Measurements from ENCODE around the gene NECTIN4. TPM values are rescaled to one million over a fixed set of nuclear protein-coding genes. Genes with fewer than 3 reads are reported as not detected.

NECTIN4 gene
- total and polyA plus RNA-seq, 2 experiments from 2014 or later: 5.9 to 8.5 TPM

GRCh38 chr1:161061419-161061818, 27.9 kb downstream of the NECTIN4 start:
- Histone ChIP-seq H3K36me3 (replicated peaks; ENCODE audit: insufficient read depth, low read depth) (no peaks in the 10 kb centered on the region), H3K4me3 (no peak overlapping the region), H3K4me2 (no peak overlapping the region), H3K79me2 (no peaks in the 10 kb centered on the region), H4K20me1 (ENCODE audit: insufficient read depth, poor library complexity, severe bottlenecking) (no peaks in the 10 kb centered on the region), H3K27me3 (peaks cover 9% of the 10 kb centered on the region), H3K9me3 (ENCODE audit: low read depth) (no peaks in the 10 kb centered on the region), H2AFZ (no peak overlapping the region), H3K4me1 (ENCODE audit: insufficient read depth) (no peaks in the 10 kb centered on the region), H3K27ac (no peak overlapping the region), H3K9me2 (replicated peaks; ENCODE audit: insufficient read depth) (no peaks in the 10 kb centered on the region)
- TF ChIP-seq EZH2phosphoT487 (IDR thresholded peaks at IDR 0.05; ENCODE audit: low read depth, severe bottlenecking, unreplicated experiment) (no peak), CTCF (IDR thresholded peaks at IDR 0.05; ENCODE audit: poor library complexity) (no peak), EZH2 (IDR thresholded peaks at IDR 0.05; ENCODE audit: borderline replicate concordance) (no peak)
- 96% methylated on average over 4 of the region's 4 CpGs for WGBS (ENCODE audit: low lambda C conversion rate, missing lambda C conversion rate)
- DNase-seq (ENCODE audit: low spot score): no peak

- DNase-seq (ENCODE audit: low spot score): no peak
- TF ChIP-seq EZH2phosphoT487 (IDR thresholded peaks at IDR 0.05; ENCODE audit: low read depth, severe bottlenecking, unreplicated experiment): no peak
- no peak for TF ChIP-seq EZH2 (IDR thresholded peaks at IDR 0.05; ENCODE audit: borderline replicate concordance)
- TF ChIP-seq CTCF (IDR thresholded peaks at IDR 0.05; ENCODE audit: poor library complexity): no peak
- 87% methylated on average over 6 of the region's 6 CpGs for WGBS (ENCODE audit: low lambda C conversion rate, missing lambda C conversion rate)
Measured at GRCh38 chr1:161059293-161059692, 30.1 kb downstream of the NECTIN4 start.

GRCh38 chr1:161054805-161055204, 34.6 kb downstream of the NECTIN4 start:
- no peak for DNase-seq (ENCODE audit: low spot score)
- 85% methylated on average over 7 of the region's 7 CpGs for WGBS (ENCODE audit: low lambda C conversion rate, missing lambda C conversion rate)
- H3K79me2 ChIP-seq: no peaks in the 10 kb centered on the region
- H2AFZ ChIP-seq: no peak overlapping the region
- no peak overlapping the region for H3K4me3 ChIP-seq
- H4K20me1 ChIP-seq (ENCODE audit: insufficient read depth, poor library complexity, severe bottlenecking): no peaks in the 10 kb centered on the region
- no peaks in the 10 kb centered on the region for H3K36me3 ChIP-seq (replicated peaks; ENCODE audit: insufficient read depth, low read depth)
- TF ChIP-seq EZH2 (IDR thresholded peaks at IDR 0.05; ENCODE audit: borderline replicate concordance): no peak
- TF ChIP-seq EZH2phosphoT487 (IDR thresholded peaks at IDR 0.05; ENCODE audit: low read depth, severe bottlenecking, unreplicated experiment): no peak
- TF ChIP-seq CTCF (IDR thresholded peaks at IDR 0.05; ENCODE audit: poor library complexity): no peak
- H3K9me2 ChIP-seq (replicated peaks; ENCODE audit: insufficient read depth): no peaks in the 10 kb centered on the region
- H3K27me3 ChIP-seq: no peaks in the 10 kb centered on the region
- H3K27ac ChIP-seq: no peak overlapping the region
- H3K9me3 ChIP-seq (ENCODE audit: low read depth): no peaks in the 10 kb centered on the region
- H3K4me1 ChIP-seq (ENCODE audit: insufficient read depth): no peaks in the 10 kb centered on the region
- H3K4me2 ChIP-seq: no peak overlapping the region

More at GRCh38 chr1:161059293-161059692, 30.1 kb downstream of the NECTIN4 start:
- no peaks in the 10 kb centered on the region for H3K36me3 ChIP-seq (replicated peaks; ENCODE audit: insufficient read depth, low read depth)
- no peak overlapping the region for H2AFZ ChIP-seq
- no peak overlapping the region for H3K4me3 ChIP-seq
- no peaks in the 10 kb centered on the region for H3K9me2 ChIP-seq (replicated peaks; ENCODE audit: insufficient read depth)
- H3K27me3 ChIP-seq: peaks cover 8% of the 10 kb centered on the region
- no peaks in the 10 kb centered on the region for H3K79me2 ChIP-seq
- H4K20me1 ChIP-seq (ENCODE audit: insufficient read depth, poor library complexity, severe bottlenecking): no peaks in the 10 kb centered on the region
- H3K4me1 ChIP-seq (ENCODE audit: insufficient read depth): no peaks in the 10 kb centered on the region
- no peak overlapping the region for H3K4me2 ChIP-seq
- no peak overlapping the region for H3K27ac ChIP-seq
- H3K9me3 ChIP-seq (ENCODE audit: low read depth): no peaks in the 10 kb centered on the region

GRCh38 chr1:161054232-161054631, 35.1 kb downstream of the NECTIN4 start:
- no peaks in the 10 kb centered on the region for H3K4me1 ChIP-seq (ENCODE audit: insufficient read depth)

More at GRCh38 chr1:161054232-161054631, 35.1 kb downstream of the NECTIN4 start:
- H3K79me2 ChIP-seq: no peaks in the 10 kb centered on the region
- no peaks in the 10 kb centered on the region for H3K9me3 ChIP-seq (ENCODE audit: low read depth)
- no peak overlapping the region for H3K4me3 ChIP-seq
- WGBS (ENCODE audit: low lambda C conversion rate, missing lambda C conversion rate): 88% methylated on average over 4 of the region's 4 CpGs
- no peaks in the 10 kb centered on the region for H3K9me2 ChIP-seq (replicated peaks; ENCODE audit: insufficient read depth)
- TF ChIP-seq EZH2 (IDR thresholded peaks at IDR 0.05; ENCODE audit: borderline replicate concordance) (no peak), EZH2phosphoT487 (IDR thresholded peaks at IDR 0.05; ENCODE audit: low read depth, severe bottlenecking, unreplicated experiment) (no peak), CTCF (IDR thresholded peaks at IDR 0.05; ENCODE audit: poor library complexity) (no peak)
- H3K27me3 ChIP-seq: no peaks in the 10 kb centered on the region
- H2AFZ ChIP-seq: no peak overlapping the region
- no peak for DNase-seq (ENCODE audit: low spot score)
- no peak overlapping the region for H3K4me2 ChIP-seq
- no peaks in the 10 kb centered on the region for H4K20me1 ChIP-seq (ENCODE audit: insufficient read depth, poor library complexity, severe bottlenecking)
- H3K36me3 ChIP-seq (replicated peaks; ENCODE audit: insufficient read depth, low read depth): no peaks in the 10 kb centered on the region
- H3K27ac ChIP-seq: no peak overlapping the region

Measured in hepatocyte (in vitro differentiated cells).